Activated CD8-positive, alpha-beta memory T cell treated with anti-CD3 and anti-CD28 coated beads, Interleukin-2, amount 50 U/mL, for 24 hours (primary cell): ENCODE data around the gene PKM.

Source experiments
- DNase-seq: peaks from one replicate; pipeline ENCODE4 v3.0.0-alpha.2; 2020; ENCODE audit errors: extremely low read depth

Gene PKM

DNA sequence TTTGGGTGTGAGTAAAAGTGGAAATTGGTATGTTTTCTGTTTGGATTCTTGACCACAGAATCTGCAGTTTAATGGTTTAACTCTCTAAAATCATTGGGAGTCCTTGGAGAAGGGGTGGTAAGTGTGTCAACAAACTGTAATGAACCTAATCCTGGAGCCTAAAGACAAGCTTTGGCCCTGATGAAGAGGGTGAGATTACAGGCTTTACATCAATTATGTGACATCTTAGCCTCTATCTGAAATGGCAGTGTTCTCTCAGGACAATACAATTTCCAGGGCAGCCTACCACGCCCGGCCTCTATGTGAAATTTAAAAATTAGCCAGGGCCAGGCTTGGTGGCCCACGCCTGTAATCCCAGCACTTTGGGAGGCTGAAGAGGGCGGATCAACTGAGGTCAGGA is 4.3 kb upstream of the PKM start:
- DNase-seq: no peak

DNA sequence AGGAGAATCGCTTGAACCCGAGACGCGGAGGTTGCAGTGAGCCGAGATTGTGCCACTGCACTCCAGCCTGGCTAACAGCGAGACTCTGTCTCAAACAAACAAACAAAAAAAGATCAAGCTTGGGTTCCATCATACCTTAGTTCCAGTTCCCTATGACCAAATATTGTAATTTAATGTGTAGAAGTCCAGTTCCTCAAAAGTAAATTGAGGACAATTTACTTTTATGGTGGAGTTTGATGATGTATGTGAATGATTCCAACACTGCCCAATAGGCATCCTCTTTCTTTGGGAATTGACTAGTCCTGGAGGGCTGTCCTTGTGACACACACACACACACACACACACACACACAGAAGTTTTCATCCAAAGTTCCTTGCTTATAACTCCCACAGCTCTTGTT is 2.8 kb upstream of the PKM start:
- no peak for DNase-seq

DNA sequence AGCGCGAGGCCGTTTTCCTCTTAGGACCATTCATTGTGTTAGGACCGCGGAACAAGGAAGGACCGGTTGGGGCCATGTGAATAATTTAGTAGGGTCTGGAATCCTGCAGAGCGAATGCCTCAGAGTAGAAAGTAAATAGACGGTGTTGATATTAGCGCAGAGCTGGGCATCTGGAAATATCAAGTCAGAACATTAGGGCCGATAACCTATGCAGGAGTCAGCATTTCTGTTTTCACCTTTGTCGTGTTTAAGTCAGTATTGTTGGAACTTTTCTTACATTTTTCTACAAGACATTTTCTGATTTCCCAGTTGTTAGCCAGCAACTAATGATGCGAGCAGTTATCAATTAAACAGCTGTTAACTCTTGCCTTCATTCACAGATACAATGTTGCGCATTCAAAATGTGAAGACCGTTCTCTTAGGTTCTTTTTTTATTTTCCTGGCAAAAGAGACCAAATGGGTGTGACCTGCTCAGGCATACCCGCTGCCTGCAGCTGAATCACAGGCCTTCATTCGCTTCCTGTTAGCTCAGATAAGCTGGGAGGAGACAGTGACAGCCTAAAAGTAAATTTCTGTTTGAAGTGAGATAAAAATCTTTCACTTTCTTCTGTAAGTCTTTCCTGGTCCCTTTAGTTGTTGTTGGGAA is 966 bp upstream of the PKM start:
- no peak for DNase-seq

DNA sequence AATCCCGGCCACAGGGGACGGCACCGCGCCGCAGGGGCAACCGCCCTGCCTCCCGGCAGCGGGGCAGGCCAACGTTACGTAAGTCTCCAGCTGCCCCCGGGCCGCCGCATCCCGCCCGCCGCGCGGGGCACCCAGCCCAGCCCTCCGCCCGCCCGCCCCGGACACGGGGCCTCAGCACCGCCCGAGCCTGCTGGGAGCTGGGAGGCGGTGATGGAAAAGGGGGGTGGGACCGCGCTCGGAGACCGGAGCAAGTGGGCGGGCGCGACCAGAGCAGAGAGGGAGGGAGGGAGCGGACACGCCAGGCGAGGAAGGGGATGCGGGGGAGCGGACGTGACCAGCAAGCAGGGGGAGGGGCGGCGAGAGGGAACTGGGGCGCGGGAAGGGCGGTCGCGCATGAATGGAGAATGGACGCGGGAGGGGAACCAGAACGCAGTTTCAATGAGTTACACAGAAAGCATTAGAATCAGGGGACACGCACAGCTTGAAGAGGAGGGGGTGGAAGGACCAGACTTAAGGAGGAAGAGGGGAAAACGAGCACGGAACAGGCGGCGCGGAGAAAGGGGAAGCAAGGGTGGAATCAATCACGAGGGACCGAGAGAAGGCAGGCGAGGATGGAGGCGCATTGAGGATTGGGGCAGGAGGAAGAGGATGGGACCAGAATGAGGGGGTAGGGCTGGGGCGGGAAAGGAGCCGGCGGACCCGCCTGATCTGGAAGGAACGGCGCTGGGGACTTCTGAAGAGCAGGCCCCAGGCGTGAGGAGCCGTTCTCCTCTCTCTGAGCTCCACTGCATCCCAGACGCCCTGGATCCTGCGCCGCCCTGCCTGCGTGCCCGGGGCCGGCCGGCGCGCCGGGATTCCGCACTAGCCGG is 559 bp downstream of the PKM start:
- peak; percentile 64 for DNase-seq

DNA sequence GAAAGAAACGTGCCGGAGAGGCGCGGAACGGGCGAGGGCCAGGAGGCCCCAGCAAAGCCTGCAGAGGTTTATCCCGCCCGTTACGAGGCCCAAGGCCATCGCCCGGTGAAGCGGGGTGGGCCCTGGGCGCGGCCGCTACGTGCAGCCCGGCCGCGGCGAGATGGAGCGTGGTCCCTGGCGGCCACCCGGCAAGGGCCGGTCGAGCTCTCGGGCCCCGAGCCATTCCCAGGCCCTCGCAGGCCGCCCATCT is 1.1 kb downstream of the PKM start:
- no peak for DNase-seq

DNA sequence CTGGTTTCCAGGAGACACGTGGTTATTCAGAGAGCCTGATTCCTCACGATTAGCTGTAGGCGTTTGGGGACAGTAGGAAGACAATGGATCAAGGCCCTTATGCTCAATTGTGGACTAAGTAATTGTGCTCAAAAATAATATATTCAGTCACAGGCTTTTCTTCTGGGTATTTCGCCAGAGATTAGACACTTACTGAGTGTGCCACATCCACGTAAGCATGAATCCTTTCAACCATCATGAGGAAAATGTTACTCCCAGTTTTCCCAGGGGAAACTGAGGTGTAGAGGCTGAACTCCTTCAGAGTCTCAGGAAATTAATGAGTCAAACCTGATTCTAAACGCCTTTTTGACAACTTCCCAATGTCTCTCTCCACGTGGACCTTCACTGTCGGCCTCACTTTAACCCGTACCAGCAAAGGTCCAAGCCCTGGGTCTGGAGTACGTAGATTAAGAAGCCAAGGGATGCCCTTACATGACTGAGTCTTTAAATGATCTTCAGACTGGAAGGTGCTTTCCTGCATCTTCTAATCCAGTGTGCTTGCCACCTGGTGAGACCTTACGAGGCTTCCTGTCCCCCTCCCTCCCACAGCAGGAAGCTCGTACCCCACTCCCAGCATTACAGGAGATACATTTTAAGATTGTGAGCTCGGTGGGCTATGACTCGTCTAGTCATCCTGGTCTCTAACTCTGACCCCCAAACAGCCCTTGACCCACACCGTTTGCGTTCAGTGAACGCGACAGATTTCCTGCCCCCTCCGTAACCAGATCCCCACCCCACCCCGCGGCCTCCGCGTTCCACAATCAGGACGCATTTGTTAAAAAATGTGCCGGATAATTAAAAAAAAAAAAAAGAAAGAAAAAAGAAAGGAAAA is 1.7 kb downstream of the PKM start:
- no peak for DNase-seq

DNA sequence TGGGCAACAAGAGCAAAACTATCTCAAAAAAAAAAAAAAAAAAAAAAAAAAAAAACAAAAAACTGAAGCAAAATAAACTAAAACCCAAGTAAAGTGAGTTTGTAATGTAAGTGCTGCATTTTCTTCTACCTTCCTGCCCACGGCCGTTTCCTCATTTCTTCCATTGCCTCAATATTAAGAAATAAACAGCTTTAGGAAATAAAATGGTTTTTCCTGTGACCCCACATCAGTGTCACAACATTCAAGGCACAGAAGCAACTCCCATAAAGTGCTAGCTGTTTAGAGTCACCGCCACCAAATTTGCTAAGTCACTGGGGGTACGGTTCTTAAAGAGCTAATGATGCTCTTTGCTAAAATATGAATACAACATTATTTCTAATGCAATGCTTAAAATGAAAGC is 3.3 kb downstream of the PKM start:
- no peak for DNase-seq

DNA sequence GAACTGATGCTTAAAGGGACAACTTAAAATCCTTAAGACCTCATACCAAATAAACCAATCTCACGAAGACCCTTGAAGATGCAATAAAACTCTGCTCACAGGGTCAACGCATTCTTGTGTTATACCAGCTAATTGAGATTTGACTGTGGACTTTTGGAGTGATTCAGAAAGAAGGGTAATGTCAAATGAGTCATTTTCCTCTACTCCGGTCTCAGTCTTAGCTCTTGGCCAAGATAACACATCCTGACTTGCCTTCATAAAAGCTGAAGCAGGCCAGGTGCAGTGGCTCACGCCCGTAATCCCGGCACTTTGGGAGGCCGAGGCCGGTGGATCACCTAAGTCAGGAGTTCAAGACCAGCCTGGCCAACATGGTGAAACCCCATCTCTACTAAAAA is 3.8 kb downstream of the PKM start:
- no peak for DNase-seq

DNA sequence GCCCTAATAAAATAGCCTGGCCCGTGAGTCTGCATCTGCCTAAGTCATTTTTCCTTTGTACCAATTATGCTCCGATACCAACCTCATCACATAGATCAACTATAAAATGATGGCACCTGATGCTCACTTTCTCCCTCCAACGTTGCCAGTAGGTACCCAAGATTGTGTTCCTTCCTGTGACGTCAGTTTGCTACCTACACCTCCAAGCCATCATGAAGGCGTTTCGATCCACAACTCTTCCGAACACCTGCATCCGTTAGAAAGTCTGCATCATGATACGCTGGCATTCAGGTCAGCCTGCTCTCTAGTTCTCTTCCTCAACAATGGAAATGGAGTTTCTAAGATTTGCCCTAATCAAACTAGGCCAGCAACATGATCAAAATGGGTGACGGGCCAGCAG is 7.7 kb downstream of the PKM start:
- DNase-seq: no peak

DNA sequence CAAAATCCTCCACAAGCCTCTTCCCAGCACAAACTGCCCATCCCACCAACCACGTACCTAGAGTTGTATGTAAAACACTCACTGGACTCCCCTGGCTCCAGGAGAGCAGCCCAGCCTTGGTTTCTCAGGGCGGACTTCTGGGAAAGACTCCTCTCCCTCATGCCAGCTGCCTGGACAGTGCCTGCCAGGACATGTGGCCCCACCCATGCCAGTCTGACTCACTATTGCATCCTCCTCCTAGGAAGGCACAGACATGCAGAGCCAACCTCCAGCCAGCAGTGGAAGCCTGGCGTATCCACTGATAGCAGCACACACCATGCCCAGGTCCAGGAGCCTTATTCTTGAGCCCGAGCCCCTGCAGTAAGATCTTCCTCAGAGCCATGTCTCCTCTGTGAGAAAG is 8.6 kb downstream of the PKM start:
- no peak for DNase-seq

DNA sequence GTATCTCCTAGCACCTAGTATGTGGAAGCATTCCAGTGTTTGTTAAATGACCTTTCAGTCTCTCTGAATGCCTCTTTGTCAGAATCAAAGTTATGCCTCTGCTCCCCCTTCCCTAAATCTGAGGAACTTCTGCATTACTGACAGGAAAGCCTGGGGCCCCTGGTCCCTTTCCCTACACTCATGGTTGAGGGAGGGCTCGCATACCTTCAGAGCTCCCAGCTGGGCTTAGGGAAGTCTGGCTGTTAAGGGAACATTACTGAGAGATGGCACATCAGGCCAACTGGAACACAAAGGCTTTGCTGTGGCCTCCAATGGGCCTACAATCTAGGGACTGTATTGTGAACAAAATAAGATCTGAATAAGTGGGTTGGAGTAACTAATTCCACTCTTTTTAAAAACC is 10.3 kb downstream of the PKM start:
- DNase-seq: no peak

DNA sequence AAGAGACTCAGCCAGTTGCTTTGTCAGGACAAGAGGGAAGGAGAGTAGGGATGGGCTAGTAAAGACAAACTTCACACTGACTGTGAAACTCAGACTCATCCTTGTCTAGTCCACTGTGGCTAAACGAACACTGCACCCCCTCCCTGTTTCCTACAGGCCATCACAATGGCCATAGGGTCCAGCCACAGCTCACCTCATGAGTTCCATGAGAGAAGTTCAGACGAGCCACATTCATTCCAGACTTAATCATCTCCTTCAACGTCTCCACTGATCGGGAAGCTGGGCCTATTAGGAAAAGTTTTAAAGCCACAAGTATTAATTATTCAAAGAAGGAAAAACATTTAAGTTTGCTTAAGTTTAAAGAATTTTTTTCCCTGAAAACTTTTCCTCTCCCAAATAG is 13.8 kb downstream of the PKM start:
- DNase-seq: no peak

DNA sequence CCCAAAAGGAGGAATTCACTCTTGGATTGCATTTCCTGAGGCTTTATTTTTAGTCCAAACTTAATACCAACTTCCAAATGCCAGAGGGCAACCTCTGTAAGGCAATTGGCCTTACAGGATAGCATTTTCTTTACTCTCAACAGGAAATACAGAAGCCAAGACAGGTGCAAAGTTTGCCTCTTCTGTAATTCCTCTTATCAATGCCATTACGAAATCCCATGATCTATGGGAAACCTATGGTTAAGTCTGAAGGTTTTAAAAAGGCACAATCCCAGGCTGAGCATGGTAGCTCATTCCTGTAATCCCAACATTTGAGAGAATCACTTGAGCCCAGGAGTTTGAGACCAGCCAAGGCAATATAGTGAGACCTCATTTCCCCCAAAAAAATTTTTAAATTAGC is 14.9 kb downstream of the PKM start:
- no peak for DNase-seq

DNA sequence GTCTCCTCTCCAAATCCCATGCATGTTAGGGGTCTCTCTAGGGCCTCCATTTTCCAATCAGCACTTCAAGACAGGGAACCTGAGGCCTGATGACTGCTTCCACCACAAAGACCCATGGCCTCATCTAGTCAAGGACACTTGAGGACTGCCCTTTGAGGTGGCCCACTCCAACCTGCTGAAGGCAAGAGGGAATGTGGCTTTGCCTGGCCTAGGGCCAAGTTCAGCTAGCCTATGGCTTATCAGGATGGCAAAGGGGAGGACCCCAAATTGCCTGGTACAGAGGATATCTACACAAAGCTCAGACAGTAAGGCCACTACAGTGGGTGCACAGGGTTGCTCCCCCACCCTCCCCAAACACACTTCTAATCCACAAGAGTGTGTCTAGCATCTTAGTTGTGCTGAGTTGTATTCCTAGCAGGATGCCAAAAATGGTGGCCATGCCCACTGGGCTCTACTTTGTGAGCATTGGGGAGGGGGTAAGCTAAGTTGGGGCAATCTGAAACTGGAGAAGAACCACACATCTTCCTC is 23.4 kb downstream of the PKM start:
- DNase-seq: no peak

DNA sequence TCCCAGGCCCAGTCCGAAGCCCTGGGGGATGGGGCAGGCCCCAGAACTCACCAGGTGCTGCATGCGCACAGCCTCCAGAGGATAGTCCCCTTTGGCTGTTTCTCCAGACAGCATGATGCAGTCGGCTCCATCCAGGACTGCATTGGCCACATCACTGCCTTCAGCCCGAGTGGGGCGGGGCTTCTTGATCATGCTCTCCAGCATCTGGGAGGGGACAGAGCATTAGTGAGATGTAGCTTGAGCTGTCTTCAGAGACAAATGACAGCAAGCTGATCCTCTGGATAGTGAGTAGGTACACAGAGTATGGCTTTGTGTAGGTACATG is 24.4 kb downstream of the PKM start:
- no peak for DNase-seq

DNA sequence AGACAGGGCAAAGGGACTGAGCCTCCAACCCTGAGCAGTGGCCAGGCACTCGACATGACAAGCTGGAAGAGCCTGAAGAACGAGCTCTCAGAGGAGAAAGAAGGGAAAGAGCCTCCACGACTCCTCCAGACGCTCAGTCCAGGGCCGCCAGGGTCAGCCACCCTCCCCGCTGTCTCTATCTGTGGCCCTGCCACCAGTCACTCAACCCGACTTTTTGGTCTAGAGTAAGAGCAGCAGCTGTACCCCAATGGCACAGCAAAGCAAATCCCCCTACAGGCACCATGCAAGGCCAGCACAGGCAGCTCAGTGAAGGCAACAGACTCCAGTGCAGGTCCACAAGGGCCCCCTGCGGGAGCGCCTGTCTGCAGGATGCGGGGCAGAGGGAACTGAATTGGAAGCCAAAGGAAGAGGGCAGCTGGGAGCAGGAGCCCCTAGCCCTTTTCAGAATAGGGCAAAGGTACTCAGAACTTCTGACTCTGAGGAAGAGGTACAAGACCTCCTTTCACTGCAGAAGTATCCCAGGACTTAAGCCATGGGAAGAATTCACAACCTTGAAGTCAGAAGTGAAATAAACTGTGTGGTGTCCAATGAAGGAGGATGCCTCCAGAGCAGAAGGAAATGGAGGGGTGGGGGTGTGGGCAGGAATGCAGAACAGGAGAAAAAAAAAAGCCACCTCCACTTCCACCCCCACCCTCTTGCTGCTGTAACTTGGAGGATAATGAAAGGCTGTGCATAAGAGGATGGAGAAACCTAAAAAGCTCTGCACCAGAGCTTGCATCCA is 24.9 kb downstream of the PKM start:
- DNase-seq: no peak

DNA sequence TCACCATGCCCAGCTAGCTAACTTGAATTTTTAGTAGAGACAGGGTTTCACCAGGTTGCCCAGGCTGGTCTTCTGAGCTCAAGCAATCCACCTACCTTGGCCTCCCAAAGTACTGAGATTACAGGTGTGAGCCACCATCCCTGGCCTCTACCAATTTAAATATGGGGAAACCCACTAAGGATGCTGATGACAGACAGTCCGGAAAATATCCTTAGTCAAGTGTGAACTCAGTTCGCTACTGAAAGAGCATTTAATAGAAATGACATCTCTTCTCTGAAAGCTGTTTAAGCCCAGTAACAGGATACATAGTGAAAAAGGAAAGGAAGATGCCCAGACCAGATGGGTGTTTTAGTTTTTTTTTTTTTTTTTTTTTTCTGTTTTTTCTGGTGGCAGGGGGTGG is 25.7 kb downstream of the PKM start:
- DNase-seq: no peak

DNA sequence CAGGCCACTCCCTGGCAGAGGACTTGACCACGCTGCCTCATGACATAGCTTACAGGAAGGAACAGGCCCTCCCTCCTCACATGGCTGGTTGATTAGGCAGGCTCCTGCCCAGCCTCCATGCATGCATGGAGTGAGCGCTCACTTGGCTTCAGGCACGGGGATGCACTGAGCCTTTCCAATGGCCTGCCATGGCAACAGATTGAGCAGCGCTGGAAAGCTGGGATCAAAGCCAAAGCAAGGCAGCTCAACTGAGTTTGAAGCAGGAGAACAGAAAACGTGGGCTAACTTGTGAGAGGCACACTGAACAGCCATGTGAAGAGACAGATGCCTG is 27.5 kb downstream of the PKM start:
- DNase-seq: no peak

DNA sequence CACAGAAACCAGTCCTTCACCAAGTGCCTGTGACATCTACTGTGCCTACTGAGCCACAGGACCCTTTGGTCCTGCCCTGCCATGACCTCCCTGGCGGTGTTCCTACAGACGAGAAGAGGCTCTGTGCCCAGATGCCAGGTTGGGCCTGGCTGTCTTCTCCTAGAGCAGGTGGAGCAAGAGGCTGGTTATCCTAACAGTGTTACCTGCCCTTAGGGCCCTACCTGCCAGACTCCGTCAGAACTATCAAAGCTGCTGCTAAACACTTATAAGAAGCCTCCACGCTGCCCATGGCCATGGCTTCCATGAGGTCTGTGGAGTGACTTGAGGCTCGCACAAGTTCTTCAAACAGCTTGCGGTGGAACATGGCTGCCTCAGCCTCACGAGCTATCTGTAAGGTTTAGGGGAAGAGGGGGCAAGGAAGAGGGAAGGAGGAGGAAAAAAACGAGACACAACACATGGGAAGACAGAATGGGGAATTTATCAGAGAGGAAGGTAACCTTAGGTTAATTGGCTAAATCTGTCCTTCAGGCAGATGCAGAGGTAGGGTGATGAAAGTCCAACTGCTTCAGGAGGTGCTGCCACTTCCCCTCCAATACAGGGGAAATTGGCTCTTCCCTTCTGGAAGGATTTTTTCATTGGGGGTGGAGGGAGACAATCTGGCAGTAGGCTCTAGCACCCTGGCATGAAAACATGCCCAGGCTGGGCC is 28.0 kb downstream of the PKM start:
- DNase-seq: no peak

DNA sequence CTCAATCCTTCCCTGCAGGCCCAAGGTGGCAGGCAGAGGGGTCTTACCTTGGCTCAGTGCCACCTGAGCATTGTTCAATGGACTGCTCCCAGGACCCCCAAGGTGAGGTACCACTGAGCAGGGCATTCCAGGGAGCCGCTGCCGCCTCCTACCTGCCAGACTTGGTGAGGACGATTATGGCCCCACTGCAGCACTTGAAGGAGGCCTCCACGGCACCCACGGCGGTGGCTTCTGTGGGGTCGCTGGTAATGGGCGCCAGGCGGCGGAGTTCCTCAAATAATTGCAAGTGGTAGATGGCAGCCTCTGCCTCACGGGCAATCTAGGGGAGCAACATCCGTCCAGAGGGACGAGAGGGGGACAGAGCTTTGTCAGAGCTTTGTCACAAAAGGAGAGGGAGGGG is 28.7 kb downstream of the PKM start:
- no peak for DNase-seq

DNA sequence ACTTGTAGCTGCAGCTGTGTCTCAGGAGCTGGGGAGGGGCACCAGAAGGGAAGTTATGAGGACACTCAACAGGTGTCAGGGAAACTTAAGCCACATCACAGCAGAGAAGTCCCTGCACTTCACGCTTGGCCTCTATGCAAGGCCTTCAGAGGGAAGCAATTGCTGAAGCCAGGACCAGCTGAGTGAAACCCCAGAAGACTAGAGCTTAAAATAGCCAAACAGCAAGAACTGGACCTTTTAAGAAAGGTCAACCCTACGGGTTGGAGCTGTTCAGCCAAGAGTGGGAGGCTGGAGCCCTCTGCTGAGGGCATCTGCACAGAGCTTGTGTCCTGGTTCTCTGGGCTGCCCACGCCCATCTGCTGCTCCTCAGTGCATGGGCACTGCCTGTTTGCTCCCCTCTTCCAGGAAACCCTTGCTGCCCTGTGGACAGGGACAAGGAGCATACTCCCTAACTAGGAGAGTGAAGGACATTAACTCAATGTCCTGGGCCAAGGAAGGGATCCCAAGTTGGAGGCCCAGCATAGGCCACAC is 29.5 kb downstream of the PKM start:
- no peak for DNase-seq
